DOHH2 (cell line): Measurements from ENCODE around the gene HMX1.

Experiments
- CTCF ChIP-seq: fragments of 200-600 bp; sonication (generic); IDR thresholded peaks from one replicate; pipeline ENCODE4 v1.5.1; 2014; ENCODE audit warnings: antibody characterized with exemption, mild to moderate bottlenecking, low read depth, low read length; ENCODE audit not compliant: poor library complexity, severe bottlenecking
- EZH2phosphoT487 ChIP-seq: fragments of 200-600 bp; sonication (generic); IDR thresholded peaks from 2 replicates; pipeline ENCODE4 v1.6.1; 2017; ENCODE audit warnings: borderline replicate concordance, mild to moderate bottlenecking, antibody characterized with exemption, low read length, moderate library complexity, mixed read lengths

- TF ChIP-seq CTCF (no peak), EZH2phosphoT487 (no peak)
Observed at GRCh38 chr4:8916351-8916885, 44.8 kb upstream of the HMX1 start.
